H1 (cell line): ENCODE measurements around the gene PTPRF. TPM values are rescaled to one million over a fixed set of nuclear protein-coding genes. Genes with fewer than 3 reads are reported as not detected.

ENCODE experiments used
- MAFK ChIP-seq: IDR thresholded peaks from 2 replicates; pipeline ENCODE4 v1.6.1; 2012; ENCODE audit warnings: low read depth, mild to moderate bottlenecking, improper control_type of control experiment, low read length
- MAX ChIP-seq: IDR thresholded peaks from 2 replicates; pipeline ENCODE4 v1.6.1; 2012; ENCODE audit warnings: inconsistent platforms
- POU5F1 ChIP-seq: IDR thresholded peaks from 2 replicates; pipeline ENCODE4 v1.6.1; 2011; ENCODE audit warnings: low read depth, mild to moderate bottlenecking, low read length, moderate library complexity
- SP2 ChIP-seq: IDR thresholded peaks from 2 replicates; pipeline ENCODE4 v1.6.1; 2012; ENCODE audit warnings: mild to moderate bottlenecking, low read length, inconsistent platforms
- polyA plus RNA-seq, 7 experiments: library from polyadenylated mRNA; depleted of rRNA in 3 of 7; stranded (reverse) in 5 of 7; unstranded in 2 of 7; fragments of >200 nt in 5 of 7; fragments of 200-250 nt in 2 of 7; gene quantifications; 1 replicate in 5 of 7; 2 replicates in 1 of 7; 4 replicates in 1 of 7; pipeline versions ENCODE4 v1.2.1 to v1.2.3, GENCODE V29; 2011 to 2013; ENCODE audit warnings: missing spikeins in 2 of 7, mixed read lengths in 2 of 7
- total RNA-seq: library from RNA; stranded (reverse); fragmentation: NEBNext Ultra II Directional; extraction: Animal tissue kit (Norgen Biotek cat#: 25700); gene quantifications from 2 replicates; pipeline ENCODE4 v1.2.1, GENCODE V29; 2021
- TF ChIP-seq, protein P1 (sequence below), 3 experiments: IDR thresholded peaks; 1 replicate in 2 of 3; 2 replicates in 1 of 3; pipeline versions ENCODE4 v1.5.1 to v1.6.1; 2011; ENCODE audit warnings: low read length in 3 of 3, mild to moderate bottlenecking in 3 of 3, inconsistent platforms in 2 of 3, low read depth in 1 of 3, moderate library complexity in 1 of 3; ENCODE audit not compliant: insufficient read depth in 1 of 3; ENCODE audit errors: control extremely low read depth in 1 of 3

PTPRF gene
- total and polyA plus RNA-seq, 2 of the 8 experiments (the other 6 are each of a cell fraction or from before 2014, with no cell fraction given) = 136 to 231 TPM

- TF ChIP-seq MAFK = no peak
- no peak for TF ChIP-seq POU5F1
- TF ChIP-seq, protein P1, sequence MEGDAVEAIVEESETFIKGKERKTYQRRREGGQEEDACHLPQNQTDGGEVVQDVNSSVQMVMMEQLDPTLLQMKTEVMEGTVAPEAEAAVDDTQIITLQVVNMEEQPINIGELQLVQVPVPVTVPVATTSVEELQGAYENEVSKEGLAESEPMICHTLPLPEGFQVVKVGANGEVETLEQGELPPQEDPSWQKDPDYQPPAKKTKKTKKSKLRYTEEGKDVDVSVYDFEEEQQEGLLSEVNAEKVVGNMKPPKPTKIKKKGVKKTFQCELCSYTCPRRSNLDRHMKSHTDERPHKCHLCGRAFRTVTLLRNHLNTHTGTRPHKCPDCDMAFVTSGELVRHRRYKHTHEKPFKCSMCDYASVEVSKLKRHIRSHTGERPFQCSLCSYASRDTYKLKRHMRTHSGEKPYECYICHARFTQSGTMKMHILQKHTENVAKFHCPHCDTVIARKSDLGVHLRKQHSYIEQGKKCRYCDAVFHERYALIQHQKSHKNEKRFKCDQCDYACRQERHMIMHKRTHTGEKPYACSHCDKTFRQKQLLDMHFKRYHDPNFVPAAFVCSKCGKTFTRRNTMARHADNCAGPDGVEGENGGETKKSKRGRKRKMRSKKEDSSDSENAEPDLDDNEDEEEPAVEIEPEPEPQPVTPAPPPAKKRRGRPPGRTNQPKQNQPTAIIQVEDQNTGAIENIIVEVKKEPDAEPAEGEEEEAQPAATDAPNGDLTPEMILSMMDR (IDR thresholded peaks at IDR 0.05; ENCODE audit: control extremely low read depth in 1 of 3, insufficient read depth in 1 of 3, low read depth in 1 of 3, low read length in 3 of 3) = no peak
- no peak for TF ChIP-seq MAX
- TF ChIP-seq SP2 = no peak
Measured at GRCh38 chr1:43606624-43607023, 75.9 kb downstream of the PTPRF start (continued).
